GM21825 (cell line): ENCODE results near the gene ADAMTS16.

Source experiments
- ATAC-seq: cut with Tn5 transposase; IDR thresholded peaks from one replicate; pipeline ENCODE4 v1.9.1; 2021; ENCODE audit warnings: mild to moderate bottlenecking, moderate library complexity; ENCODE audit not compliant: unreplicated experiment

ADAMTS16 gene

DNA sequence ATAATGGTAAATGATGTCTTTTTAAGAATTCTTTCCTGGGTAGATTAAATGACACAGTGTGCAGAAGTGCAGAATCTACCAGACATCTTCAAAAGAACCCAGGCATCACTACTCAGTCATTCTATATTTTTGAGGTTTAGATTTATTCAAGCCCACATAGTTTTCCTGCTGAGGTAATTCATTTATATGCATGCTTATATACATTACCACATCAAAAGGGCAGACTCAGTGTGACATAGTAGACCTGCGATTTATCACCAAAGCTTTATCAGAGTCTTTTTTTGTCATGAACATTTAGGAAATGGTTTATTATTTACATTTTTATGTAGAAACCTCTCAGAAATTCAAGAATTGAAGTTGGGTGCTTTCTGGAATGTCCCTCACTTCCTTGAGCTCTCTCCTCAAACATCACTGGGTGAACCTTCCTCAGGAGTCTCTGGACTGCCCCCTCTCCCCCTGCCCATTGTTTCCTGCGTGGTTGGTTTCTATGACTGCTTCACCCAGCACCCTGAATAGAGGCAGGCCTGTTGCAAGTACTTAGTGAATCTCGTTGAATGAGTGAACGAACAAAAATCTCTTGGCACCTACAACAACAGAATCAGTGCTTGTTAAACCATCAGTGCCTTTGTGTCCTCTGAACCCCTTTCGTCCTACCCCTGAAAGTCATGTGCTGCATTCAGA is 42.5 kb downstream of the ADAMTS16 start:
- no peak for ATAC-seq

DNA sequence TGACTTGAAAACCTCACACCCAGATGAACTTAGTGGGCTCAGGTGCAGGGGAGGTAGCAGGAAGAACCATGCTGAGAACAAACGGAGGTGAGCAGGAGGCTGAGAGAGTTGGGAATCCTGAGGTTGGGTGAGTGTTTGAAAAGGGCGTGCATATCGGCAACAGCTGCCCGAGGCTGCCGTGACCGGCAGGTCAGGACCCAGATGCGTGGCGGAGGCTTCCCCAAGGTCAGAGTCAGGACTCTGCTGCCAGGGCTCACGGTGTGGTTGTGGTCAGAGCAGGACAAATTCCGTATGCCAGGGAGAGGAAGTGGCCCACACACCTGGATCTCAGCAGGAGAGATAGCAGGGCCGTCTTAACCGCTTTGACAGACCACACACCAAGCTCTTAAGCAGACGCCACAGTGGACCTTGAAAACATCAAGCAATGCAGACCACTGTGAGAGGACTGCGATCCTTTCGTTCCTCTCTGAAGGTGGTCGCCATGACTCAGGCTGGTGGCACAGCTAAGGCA is 43.1 kb downstream of the ADAMTS16 start:
- ATAC-seq: no peak

DNA sequence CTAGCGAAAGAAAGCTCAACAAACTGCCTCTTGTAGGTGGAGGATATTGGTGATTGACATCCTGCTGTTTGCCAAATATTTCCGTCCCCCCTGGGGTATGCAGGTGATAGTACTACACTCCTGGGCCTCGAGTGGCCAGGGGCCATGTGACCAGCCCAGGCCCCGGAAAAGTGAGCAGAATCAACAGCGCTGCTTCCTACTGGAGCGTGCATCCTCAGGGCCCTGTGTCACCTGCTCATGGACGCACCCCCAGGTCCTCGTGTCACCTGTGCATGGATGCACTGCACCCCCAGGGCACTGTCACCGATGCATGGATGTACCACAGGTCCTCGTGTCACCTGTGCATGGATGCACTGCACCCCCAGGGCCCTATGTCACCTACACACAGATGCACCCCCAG is 43.8 kb downstream of the ADAMTS16 start:
- ATAC-seq: no peak

DNA sequence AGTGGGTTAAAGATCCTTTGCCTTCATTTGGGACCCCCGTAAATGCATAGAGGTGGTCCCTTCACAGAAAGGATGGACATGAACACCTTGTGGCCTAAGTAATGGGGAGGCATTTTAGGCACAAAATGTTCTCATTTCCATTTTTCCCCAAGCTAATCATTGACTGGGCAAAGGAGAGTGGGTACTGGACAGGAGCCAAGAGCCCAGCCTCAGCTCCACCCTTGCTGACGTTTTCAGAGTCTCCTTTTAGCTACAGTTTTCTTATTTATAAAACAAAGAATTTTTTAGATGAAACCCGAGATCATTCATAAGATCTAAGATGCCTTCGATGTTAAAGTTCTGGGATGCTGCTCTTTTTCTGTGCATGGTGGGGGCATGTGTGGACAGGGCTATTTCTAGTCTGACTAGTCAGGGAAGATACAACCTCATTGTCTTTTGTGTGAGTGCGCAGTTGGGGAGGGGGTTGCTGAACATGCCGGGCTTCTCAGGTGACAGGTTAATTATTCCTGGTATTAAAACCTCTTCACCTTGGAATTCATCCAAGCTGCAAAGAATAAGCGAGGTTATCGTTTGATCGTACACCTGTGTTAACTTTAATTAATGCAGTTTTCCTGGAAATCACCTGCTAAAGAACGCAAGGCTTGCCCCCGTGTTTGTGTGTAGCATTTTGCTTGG is 48.4 kb downstream of the ADAMTS16 start:
- no peak for ATAC-seq

DNA sequence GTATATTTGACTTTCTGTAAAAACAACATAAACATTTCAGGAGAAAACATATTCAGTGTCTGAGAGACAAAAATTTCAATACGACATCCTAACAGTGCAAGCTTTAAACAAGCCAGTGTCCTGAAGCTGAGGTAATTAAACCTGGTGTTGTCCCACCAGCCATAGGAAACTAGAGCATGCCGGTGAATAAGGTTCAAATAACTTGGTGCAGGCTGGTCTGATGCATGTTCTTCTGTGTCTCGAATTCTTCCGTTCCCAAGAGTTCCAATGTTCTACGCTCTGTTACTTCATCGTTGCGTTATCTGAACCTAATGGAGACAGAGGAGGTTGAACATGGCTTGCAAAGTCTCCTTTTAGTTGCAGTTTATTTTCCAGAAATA is 48.9 kb downstream of the ADAMTS16 start:
- ATAC-seq: no peak

DNA sequence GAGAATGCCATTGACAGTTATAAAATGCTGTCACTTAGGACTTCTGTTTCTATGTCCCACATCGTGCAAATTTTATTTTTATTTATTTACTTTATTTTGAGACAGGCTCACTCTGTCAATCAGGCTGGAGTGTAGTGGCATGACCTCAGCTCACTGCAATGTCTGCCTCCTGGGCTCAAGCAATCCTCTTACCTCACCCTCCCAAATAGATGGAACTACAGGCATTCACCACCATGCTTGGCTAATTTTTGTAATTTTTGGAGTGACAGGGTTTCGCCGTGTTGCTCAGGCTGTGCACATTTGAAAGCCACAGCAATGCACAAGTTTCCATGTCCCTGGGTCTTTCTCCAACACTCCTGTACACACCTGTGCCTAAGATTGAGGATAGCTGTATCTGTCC is 51.8 kb downstream of the ADAMTS16 start:
- ATAC-seq: no peak

DNA sequence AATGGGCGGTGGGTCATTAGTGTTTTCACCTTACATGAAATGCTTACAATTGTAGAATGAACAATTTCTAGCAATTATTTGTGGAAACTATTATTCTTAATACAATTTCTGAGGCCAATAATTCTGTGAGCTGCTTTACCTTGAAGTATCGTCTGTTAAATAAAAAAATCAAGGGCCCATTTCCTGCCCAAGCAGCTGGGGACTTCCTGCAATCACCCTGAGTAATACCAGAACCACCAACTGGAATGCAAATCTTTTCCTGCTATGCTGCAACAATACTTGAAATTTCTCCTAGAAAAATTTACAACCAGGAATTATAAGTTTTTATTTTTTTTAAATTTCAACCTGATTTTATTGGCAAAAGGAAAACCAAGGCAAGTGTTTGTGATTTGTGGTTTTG is 52.6 kb downstream of the ADAMTS16 start:
- ATAC-seq: no peak

DNA sequence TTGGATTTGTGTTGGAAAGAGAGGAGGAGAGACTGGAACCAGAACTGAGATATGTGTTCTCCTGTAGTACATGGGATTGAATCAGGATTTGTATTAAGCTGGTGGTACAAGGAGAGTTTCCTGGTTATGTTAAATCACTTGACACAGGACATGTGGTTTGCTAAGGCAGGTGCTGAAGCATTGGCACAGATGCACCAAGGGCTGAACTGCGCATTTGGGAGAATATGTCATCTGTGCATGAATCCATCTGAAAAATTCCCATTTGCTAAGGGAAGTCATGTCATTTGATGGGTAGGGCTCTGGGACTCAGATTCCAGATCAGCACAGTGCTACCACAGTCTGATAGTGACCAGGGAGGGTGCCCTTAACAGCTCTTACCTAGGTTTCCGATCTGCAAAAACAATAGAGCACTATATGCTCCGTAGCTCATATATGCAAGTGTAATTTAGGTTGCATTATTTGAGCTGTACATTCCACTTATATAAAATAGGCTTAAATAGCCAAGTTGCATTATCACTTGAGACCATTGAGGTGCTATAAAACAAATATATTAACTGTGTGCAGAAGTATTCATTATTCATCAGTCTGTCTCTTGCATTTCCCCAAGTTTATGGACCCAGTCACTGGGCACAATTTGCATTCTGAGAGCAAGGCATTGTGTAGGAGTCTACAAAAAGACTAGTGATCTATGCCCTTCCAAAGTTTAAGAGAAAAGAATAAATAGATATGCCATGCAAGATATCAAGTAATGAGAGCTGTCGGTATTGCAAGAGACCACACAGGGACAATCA is 55.2 kb downstream of the ADAMTS16 start:
- no peak for ATAC-seq

DNA sequence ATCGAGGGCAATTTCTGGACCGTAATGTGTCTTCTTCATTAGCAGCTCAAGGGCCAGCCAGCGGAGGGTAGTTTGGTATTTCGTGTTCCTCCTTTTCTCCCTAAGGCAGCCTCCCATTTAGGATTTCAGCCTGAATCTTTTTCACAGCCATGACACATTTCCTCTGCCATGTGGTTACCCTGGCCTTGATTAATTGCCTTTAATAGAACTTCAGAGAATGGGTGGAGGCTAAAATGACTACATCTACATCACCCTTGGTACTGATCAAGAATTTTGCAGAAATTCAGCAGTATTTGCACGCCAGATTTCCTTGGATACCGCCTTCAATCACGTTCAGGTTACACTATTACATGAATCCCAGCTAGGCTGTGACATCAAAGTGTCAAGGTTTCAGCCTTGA is 58.0 kb downstream of the ADAMTS16 start:
- ATAC-seq: no peak

DNA sequence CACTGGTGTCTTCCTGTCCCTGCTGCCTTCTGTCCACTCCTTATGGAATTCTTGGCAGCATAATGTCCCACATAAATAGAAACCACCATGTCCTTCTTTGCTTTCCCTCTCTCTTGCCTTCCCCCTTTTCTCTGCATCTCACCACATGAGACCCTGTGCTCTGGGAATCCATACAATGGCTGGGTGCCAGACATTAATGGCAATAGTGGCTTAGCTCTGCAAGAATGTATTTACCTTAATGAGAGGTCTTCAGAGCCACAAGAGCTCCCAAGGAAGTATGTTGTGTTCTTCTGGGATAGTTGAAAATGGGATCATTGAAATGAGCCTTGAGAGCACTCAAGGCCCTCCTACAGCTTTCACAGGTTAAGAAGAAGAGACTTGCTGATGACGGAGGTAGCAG is 58.7 kb downstream of the ADAMTS16 start:
- ATAC-seq: no peak

DNA sequence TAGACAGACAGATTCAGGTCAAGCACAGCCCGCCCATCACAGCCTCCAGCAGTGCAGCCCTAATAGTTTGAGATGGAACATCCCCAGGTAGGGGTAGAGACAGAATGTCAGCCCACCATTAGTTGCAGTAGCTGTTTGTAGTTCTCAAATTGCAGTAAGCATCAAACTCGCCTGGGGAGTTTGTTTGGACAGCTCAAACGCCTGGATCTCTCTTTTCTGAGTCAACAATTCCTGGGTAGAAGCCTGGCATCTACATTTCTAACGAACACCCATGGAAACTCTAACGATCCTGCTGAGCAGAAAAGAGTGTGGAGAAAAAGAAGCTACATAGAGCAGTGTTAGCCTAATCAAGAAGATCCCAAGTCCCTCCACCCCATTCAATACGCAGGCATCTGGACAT is 59.4 kb downstream of the ADAMTS16 start:
- ATAC-seq: no peak

DNA sequence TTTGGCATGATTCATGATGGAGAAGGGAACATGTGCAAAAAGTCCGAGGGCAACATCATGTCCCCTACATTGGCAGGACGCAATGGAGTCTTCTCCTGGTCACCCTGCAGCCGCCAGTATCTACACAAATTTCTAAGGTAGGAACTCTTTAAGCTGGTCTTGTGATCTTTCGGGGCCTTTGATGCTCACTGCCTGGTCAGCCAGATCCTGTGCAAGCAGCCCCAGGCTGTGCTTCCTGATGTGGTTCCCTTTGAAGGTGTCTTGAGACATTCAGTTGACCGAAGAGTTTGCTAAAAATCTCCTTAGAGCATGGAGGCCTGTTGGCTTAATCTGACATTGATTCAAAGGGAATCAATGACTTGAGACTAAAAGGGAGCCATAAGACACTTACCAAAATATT is 60.0 kb downstream of the ADAMTS16 start:
- ATAC-seq: no peak

DNA sequence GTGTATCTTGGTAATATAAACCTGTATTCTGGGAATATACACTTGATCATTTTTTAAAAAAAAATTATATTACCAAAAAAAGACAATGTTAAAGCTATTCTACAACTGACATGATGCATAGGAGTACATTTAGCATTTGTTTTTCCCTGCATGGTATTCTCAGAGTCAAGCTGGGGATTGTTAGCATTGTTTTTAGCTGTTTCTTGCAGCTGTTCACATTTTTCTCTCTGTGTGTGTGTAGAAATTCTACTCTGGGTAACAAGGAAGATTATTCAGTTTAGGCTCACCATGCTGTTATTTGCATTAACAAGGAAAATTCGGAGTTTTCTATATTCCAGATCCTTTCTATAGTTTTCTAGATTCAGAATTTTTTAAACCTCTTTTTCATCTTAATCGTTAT is 62.2 kb downstream of the ADAMTS16 start:
- ATAC-seq: no peak

DNA sequence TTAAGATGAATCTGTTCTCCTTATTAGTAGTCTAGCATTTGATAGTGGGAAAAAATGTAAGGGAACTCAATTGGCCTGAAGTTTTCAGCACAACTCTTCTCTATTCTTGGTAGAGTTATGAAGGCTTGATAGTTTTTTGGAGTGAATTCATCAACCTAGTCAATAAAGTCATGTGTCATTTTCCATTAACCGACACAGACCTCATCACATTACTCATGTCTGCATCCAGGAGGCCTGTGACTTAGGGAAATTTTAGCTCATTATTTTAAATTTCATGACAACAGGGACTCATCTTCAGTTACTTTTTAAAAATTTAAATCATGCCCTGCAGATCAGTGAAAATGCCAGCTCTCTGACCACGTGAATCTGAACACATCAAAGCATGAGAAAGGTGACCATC is 63.3 kb downstream of the ADAMTS16 start:
- ATAC-seq: no peak

DNA sequence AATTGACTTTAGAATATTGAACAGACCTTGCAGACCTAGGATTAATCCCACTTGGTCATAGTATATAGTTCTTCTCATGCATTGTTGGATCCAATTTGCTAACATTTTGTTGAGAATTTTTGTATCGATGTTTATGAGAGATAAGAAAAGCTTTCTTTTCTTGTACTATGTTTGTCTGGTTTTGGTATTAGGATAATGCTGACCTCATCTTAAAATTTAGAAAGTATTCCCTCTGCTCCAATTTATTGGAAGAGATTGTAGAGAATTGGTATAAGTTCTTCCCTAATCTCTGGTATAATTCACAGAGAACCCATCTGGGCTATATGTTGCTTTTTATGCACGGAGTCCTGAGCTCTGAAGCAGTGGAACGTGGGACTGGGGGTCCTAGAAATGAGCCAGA is 67.7 kb downstream of the ADAMTS16 start:
- no peak for ATAC-seq

DNA sequence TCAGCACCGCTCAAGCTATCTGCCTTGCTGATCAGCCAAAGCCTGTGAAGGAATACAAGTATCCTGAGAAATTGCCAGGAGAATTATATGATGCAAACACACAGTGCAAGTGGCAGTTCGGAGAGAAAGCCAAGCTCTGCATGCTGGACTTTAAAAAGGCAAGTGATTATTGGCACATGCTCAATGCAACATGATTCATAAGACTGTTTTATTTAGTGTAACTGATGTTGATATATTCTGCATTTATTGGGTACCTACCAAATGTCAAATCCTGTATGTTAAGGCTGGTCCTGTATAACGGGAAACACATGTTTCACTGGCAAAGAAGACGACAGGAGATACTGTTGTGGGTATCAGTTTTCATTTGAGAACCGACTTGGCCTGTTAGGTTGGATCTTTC is 69.0 kb downstream of the ADAMTS16 start:
- ATAC-seq: no peak

DNA sequence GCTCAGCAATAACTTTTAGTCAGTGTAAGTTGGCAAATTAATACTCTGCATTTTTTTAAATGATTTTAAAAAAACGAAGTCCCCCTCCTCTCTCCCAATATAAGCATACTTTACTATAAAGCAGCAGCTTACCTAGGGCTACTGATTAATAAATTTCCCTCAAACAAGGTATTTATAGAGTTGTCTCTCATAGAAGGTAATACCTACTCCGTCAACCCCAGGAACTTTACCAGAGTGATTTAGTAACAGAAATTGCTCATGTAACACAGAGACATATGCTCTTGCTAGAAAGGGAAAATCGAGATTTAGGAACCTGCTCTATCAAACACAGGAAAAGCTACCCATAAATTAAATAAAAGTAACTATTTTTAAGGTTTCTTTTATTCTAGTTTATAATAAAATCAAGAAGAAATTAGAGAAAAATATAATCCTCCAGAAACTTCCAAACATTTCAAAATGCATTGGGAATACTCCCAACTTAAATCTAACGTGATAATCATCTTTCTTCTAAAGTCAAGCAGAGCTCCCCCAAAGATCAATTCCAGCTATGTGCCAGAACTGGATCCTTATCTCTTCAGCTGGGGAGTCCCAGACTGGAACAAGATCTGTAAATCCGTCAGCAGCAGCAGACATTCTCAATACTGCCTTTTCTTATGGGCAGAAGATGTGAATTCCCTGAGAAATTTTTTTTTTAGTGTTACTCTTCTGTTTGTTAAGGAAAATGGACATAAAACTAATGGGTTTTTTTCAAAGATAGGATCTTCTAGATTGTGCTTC is 69.6 kb downstream of the ADAMTS16 start:
- ATAC-seq: no peak

DNA sequence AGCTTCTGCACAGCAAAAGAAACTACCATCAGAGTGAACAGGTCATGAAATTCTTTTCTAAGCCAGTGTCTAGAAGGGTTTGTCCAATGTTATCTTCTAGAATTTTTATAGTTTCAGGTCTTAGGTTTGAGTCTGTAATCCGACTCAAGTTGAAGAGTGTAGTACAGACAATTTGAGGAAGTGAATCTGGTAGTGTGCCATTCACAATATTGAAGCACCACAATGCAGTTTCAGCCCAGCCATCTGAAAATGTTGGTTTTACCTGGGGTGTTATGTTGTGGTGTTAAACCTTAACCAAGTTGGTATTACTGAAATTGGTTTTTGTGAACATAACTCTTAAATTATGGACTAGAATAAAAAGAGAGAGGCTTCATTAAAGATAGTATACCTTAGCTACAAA is 77.2 kb downstream of the ADAMTS16 start:
- no peak for ATAC-seq

DNA sequence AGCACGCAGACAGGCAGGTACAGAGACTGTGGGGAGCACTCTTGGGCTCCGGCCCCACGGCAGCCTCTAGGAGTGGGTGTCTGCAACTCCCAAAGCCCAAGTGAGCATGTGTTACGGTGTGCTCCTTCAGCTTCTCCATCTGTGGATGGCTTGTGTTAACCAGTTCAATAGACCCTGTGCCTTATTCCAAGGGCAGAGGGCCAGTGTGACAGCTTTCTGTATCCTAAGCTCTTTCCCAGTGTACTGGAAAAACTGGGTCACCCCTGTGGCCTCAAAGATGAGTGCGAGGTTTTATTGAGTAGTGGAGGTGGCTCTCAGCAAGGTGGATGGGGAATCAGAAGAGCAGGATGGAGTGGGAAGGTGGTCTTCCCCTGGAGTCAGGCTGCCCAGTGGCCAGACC is 78.3 kb downstream of the ADAMTS16 start:
- ATAC-seq: no peak

DNA sequence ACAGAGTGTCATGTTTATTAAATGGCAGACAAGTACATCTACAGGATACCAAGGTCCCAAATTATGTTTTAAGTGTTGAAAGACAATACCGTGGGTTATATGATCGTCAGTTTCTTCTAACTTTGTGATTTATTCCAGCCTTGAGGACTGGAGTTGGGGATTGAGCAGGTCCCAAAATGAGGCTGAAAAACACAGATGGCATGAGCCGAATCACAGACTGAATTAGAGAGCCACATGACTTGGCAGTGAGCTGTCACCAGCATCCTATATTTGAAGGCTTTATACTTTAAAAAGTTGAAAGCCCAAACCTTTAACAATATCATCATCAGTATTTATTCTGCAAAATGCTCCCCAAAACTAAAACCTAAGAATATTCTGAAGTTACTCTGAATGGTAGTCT is 79.4 kb downstream of the ADAMTS16 start:
- ATAC-seq: no peak
